ENCODE measurements around the gene ATP5PB. TPM values are rescaled to one million over a fixed set of nuclear protein-coding genes. Genes with fewer than 3 reads are reported as not detected.

ATP5PB gene
- total RNA-seq, 2 experiments from 2014 or later, result 321 to 348 TPM

GRCh38 chr1:111503585-111504060 lies 54.4 kb downstream of the ATP5PB start, which contains the start of the genes ADORA3 and TMIGD3:
ADORA3 (minus strand) TSS chr1:111503633; CDS start chr1:111503354, 279 bp downstream.
TMIGD3 (minus strand) TSS chr1:111503633; CDS start chr1:111503354, 279 bp downstream.
- POLR2A ChIA-PET, result no interaction called here
- no peak for DNase-seq
- Mint-ChIP-seq H3K4me3 (no peak within 1 kb of the TSS), H3K27me3 (no peaks in the 10 kb centered on the region), H3K36me3 (ENCODE audit: low read depth) (no peaks in the 10 kb centered on the region), H3K4me1 (peaks cover 59% of the 10 kb centered on the region), H3K9me3 (peaks cover 8% of the 10 kb centered on the region), H3K27ac (peak within 1 kb of the TSS; percentile 75)
- CTCF ChIA-PET, result interaction anchor here (1.2 to 1.9 kb wide), 3 partner anchors 13 to 211 kb away, joined by 3 to 11 read pairs (median 5); no protein-coding TSS in a partner anchor

GRCh38 chr1:111504097-111504496 lies 54.8 kb downstream of the ATP5PB start:
- ChIA-PET POLR2A (no interaction called here), CTCF (interaction anchor here (1.2 to 1.9 kb wide), 3 partner anchors 13 to 211 kb away, joined by 3 to 11 read pairs (median 5); no protein-coding TSS in a partner anchor)
- Mint-ChIP-seq H3K27ac (peak overlapping the region; percentile 75), H3K9me3 (peaks cover 8% of the 10 kb centered on the region), H3K27me3 (no peaks in the 10 kb centered on the region), H3K36me3 (ENCODE audit: low read depth) (no peaks in the 10 kb centered on the region), H3K4me3 (no peak overlapping the region), H3K4me1 (peaks cover 61% of the 10 kb centered on the region)
- no peak for DNase-seq

GRCh38 chr1:111505641-111506119 lies 56.4 kb downstream of the ATP5PB start:
- Mint-ChIP-seq H3K36me3 (ENCODE audit: low read depth) (no peaks in the 10 kb centered on the region), H3K4me1 (peaks cover 61% of the 10 kb centered on the region), H3K27ac (peak overlapping the region; percentile 82), H3K27me3 (no peaks in the 10 kb centered on the region), H3K4me3 (no peak overlapping the region), H3K9me3 (peaks cover 3% of the 10 kb centered on the region)
- no peak for DNase-seq
- ChIA-PET POLR2A (no interaction called here), CTCF (interaction anchor here (1.4 to 4.9 kb wide), 3 partner anchors 9 to 40 kb away, joined by 3 to 72 read pairs (median 40); no protein-coding TSS in a partner anchor)

- DNase-seq, result no peak
- ChIA-PET POLR2A (interaction anchor here (0.9 to 1.9 kb wide), 2 partner anchors 97 to 241 kb away, joined by 3 to 6 read pairs; no protein-coding TSS in a partner anchor), CTCF (interaction anchor here (1.1 to 4.9 kb wide), 13 partner anchors 10 to 241 kb away, joined by 3 to 72 read pairs (median 13); partner anchors contain the start of gene RAP1A)
- H3K36me3 Mint-ChIP-seq (ENCODE audit: low read depth), result no peaks in the 10 kb centered on the region
- no peaks in the 10 kb centered on the region for H3K27me3 Mint-ChIP-seq
- H3K9me3 Mint-ChIP-seq, result peaks cover 3% of the 10 kb centered on the region
- no peak overlapping the region for H3K4me3 Mint-ChIP-seq
- H3K4me1 Mint-ChIP-seq, result peaks cover 56% of the 10 kb centered on the region
- peak overlapping the region; percentile 82 for H3K27ac Mint-ChIP-seq
Observed at GRCh38 chr1:111506561-111506960, 57.3 kb downstream of the ATP5PB start.

- Mint-ChIP-seq H3K36me3 (ENCODE audit: low read depth) (no peaks in the 10 kb centered on the region), H3K4me1 (peaks cover 54% of the 10 kb centered on the region), H3K27me3 (no peaks in the 10 kb centered on the region), H3K4me3 (peak overlapping the region; percentile 54), H3K9me3 (peaks cover 3% of the 10 kb centered on the region), H3K27ac (peak overlapping the region; percentile 94)
- ChIA-PET CTCF (interaction anchor here (0.7 to 4.9 kb wide), 65 partner anchors 10 to 262 kb away, joined by 3 to 72 read pairs (median 5); partner anchors contain the start of genes C1orf162, INKA2 and RAP1A), POLR2A (interaction anchor here (0.8 to 1.9 kb wide), 8 partner anchors 10 to 240 kb away, joined by 3 to 6 read pairs (median 4); no protein-coding TSS in a partner anchor)
- DNase-seq, result peak; percentile 77
Observed at GRCh38 chr1:111507411-111508201, 58.3 kb downstream of the ATP5PB start.

- no peak for DNase-seq
- POLR2A ChIA-PET, result no interaction called here
- Mint-ChIP-seq H3K36me3 (ENCODE audit: low read depth) (no peaks in the 10 kb centered on the region), H3K27me3 (no peaks in the 10 kb centered on the region), H3K4me1 (peaks cover 42% of the 10 kb centered on the region), H3K9me3 (no peaks in the 10 kb centered on the region), H3K27ac (no peak overlapping the region), H3K4me3 (no peak overlapping the region)
- CTCF ChIA-PET, result interaction anchor here (0.5 to 4.9 kb wide), 3 partner anchors 8 to 205 kb away, joined by 5 to 40 read pairs (median 6); no protein-coding TSS in a partner anchor
Observed at GRCh38 chr1:111509997-111510375, 60.7 kb downstream of the ATP5PB start.

- CTCF ChIA-PET, result interaction anchor here (1.0 kb wide), 1 partner anchor 84 kb away, joined by 3 read pairs; no protein-coding TSS in a partner anchor
- no peaks in the 10 kb centered on the region for H3K27me3 Mint-ChIP-seq
- POLR2A ChIA-PET, result no interaction called here
- H3K4me1 Mint-ChIP-seq, result peaks cover 39% of the 10 kb centered on the region
- no peak overlapping the region for H3K27ac Mint-ChIP-seq
- H3K9me3 Mint-ChIP-seq, result no peaks in the 10 kb centered on the region
- no peaks in the 10 kb centered on the region for H3K36me3 Mint-ChIP-seq (ENCODE audit: low read depth)
- H3K4me3 Mint-ChIP-seq, result no peak overlapping the region
- DNase-seq, result no peak
Observed at GRCh38 chr1:111511370-111511769, 62.1 kb downstream of the ATP5PB start.

Other genes with a start within 250 kb of the ATP5PB start
- gene DENND2D, start 248.8 kb upstream of the ATP5PB start, total RNA-seq, result 100 to 1,000 TPM; 329 to 349 TPM
- gene CHI3L2, start 221.8 kb upstream of the ATP5PB start, total RNA-seq, result 10 to 100 TPM; 48.2 to 56.0 TPM
- gene CHIA, start 158.6 kb upstream of the ATP5PB start, total RNA-seq, result not detected
- 1 to 10 TPM; 1.6 to 1.7 TPM for gene OVGP1, start 21.7 kb upstream of the ATP5PB start, total RNA-seq
- gene WDR77, start 208 bp upstream of the ATP5PB start, total RNA-seq, result 10 to 100 TPM; 46.1 to 48.6 TPM
- gene C1orf162, start 24.5 kb downstream of the ATP5PB start, total RNA-seq, result 10 to 100 TPM; 34.5 to 49.8 TPM
- under 1 TPM; 0.15 TPM for gene ADORA3, start 54.2 kb downstream of the ATP5PB start, total RNA-seq
- not detected for gene TMIGD3, start 54.2 kb downstream of the ATP5PB start, total RNA-seq
- gene RAP1A, start 170.3 kb downstream of the ATP5PB start, total RNA-seq, result 100 to 1,000 TPM; 128 to 130 TPM